ENCODE data around the gene OSM. TPM values are rescaled to one million over a fixed set of nuclear protein-coding genes. Genes with fewer than 3 reads are reported as not detected.

The OSM gene
- total RNA-seq, 1 experiment from 2014 or later: not detected

DNA sequence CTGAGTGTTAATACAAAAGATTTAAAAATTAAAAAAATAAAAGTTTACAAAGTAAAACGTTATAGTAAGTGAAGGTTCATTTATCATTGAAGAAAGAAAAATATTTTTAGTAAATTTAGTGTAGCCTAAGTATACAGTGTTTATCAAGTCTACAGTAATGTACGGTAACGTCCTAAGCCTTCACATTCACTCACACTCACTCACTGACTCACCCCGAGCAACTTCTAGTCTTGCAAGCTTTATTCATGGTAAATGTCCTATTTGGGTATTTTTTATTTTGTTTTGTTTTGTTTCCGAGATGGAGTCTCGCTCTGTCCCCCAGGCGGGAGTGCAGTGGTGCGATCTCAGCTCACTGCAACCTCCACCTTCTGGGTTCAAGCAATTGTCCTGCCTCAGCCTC is 13.9 kb upstream of the OSM start:
- POLR2A ChIA-PET: no interaction called here
- Histone ChIP-seq H3K9me3 (ENCODE audit: control insufficient read depth, insufficient read depth, low read depth, low read length) (no peaks in the 10 kb centered on the region), H3K36me3 (ENCODE audit: control insufficient read depth, insufficient read depth, low read length) (no peaks in the 10 kb centered on the region), H3K4me3 (ENCODE audit: low read depth in 2 of 2, low read length in 2 of 2) (no peak overlapping the region), H3K4me1 (ENCODE audit: control insufficient read depth, insufficient read depth, low read length) (no peaks in the 10 kb centered on the region; the same call in 1 of the 2 replicates), H3K27ac (ENCODE audit: low read length) (no peak overlapping the region), H3K27me3 (ENCODE audit: control insufficient read depth, insufficient read depth, low read length) (no peaks in the 10 kb centered on the region)
- CTCF ChIA-PET: interaction anchor here (0.5 to 0.7 kb wide), 2 partner anchors 34 to 216 kb away, joined by 3 to 5 read pairs; no protein-coding TSS in a partner anchor
- no peak for DNase-seq (ENCODE audit: low read depth, low spot score)
- in situ Hi-C loops (cut with HindIII; ENCODE audit: low pct_unique_long_range_greater_than_20kb, low sequenced_read_pairs) (no loop called here), intact Hi-C loops (cut with micrococcal nuclease; ENCODE audit: unreplicated experiment) (no loop called here)
- no TSS peak for BruUV-seq (replicated peaks)
- no peak for ATAC-seq
- TF ChIP-seq POLR2AphosphoS5 (IDR thresholded peaks at IDR 0.05; ENCODE audit: low read depth, low read length): no peak
- TF ChIP-seq, protein P1, sequence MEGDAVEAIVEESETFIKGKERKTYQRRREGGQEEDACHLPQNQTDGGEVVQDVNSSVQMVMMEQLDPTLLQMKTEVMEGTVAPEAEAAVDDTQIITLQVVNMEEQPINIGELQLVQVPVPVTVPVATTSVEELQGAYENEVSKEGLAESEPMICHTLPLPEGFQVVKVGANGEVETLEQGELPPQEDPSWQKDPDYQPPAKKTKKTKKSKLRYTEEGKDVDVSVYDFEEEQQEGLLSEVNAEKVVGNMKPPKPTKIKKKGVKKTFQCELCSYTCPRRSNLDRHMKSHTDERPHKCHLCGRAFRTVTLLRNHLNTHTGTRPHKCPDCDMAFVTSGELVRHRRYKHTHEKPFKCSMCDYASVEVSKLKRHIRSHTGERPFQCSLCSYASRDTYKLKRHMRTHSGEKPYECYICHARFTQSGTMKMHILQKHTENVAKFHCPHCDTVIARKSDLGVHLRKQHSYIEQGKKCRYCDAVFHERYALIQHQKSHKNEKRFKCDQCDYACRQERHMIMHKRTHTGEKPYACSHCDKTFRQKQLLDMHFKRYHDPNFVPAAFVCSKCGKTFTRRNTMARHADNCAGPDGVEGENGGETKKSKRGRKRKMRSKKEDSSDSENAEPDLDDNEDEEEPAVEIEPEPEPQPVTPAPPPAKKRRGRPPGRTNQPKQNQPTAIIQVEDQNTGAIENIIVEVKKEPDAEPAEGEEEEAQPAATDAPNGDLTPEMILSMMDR (IDR thresholded peaks at IDR 0.05): no peak
- TF ChIP-seq, protein P2, sequence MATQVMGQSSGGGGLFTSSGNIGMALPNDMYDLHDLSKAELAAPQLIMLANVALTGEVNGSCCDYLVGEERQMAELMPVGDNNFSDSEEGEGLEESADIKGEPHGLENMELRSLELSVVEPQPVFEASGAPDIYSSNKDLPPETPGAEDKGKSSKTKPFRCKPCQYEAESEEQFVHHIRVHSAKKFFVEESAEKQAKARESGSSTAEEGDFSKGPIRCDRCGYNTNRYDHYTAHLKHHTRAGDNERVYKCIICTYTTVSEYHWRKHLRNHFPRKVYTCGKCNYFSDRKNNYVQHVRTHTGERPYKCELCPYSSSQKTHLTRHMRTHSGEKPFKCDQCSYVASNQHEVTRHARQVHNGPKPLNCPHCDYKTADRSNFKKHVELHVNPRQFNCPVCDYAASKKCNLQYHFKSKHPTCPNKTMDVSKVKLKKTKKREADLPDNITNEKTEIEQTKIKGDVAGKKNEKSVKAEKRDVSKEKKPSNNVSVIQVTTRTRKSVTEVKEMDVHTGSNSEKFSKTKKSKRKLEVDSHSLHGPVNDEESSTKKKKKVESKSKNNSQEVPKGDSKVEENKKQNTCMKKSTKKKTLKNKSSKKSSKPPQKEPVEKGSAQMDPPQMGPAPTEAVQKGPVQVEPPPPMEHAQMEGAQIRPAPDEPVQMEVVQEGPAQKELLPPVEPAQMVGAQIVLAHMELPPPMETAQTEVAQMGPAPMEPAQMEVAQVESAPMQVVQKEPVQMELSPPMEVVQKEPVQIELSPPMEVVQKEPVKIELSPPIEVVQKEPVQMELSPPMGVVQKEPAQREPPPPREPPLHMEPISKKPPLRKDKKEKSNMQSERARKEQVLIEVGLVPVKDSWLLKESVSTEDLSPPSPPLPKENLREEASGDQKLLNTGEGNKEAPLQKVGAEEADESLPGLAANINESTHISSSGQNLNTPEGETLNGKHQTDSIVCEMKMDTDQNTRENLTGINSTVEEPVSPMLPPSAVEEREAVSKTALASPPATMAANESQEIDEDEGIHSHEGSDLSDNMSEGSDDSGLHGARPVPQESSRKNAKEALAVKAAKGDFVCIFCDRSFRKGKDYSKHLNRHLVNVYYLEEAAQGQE (IDR thresholded peaks at IDR 0.05; ENCODE audit: insufficient read depth in 1 of 2, low read depth in 2 of 2, low read length in 1 of 2): no peak
- TF ChIP-seq TCF7L2 (IDR thresholded peaks at IDR 0.05; ENCODE audit: low read depth, low read length): no peak
- no peak for TF ChIP-seq SIN3A (IDR thresholded peaks at IDR 0.05; ENCODE audit: borderline replicate concordance, insufficient read depth, low read depth, low read length)

DNA sequence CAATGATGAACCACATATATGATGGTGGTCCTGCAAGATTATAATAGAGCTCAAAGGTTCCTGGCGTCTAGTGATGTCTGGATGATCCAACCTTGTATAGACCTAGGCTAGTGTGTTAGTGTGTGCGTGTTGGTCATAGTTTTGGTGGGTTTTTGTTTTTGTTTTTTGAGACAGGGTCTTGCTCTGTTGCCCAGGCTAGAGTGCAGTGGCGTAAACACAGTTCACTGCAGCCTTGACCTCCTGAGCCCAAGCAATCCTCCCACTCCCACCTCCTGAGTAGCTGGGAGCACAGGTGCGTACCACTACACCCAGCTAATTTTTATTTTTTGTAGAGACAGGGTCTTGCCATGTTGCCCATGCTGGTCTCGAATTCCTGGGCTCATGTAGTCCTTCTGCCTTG is 13.3 kb upstream of the OSM start:
- CTCF ChIA-PET: interaction anchor here (0.5 kb wide), 1 partner anchor 217 kb away, joined by 3 read pairs; no protein-coding TSS in a partner anchor
- H3K27ac ChIP-seq (ENCODE audit: low read length): no peak overlapping the region
- H3K27me3 ChIP-seq (ENCODE audit: control insufficient read depth, insufficient read depth, low read length): no peaks in the 10 kb centered on the region
- DNase-seq (ENCODE audit: low read depth, low spot score): no peak
- H3K4me1 ChIP-seq (ENCODE audit: control insufficient read depth, insufficient read depth, low read length): no peaks in the 10 kb centered on the region; the same call in 1 of the 2 replicates
- no peak overlapping the region for H3K4me3 ChIP-seq (ENCODE audit: low read depth in 2 of 2, low read length in 2 of 2)
- no peaks in the 10 kb centered on the region for H3K36me3 ChIP-seq (ENCODE audit: control insufficient read depth, insufficient read depth, low read length)
- intact Hi-C loops (cut with micrococcal nuclease; ENCODE audit: unreplicated experiment): no loop called here
- no peaks in the 10 kb centered on the region for H3K9me3 ChIP-seq (ENCODE audit: control insufficient read depth, insufficient read depth, low read depth, low read length)
- in situ Hi-C loops (cut with HindIII; ENCODE audit: low pct_unique_long_range_greater_than_20kb, low sequenced_read_pairs): no loop called here
- no peak for TF ChIP-seq POLR2AphosphoS5 (IDR thresholded peaks at IDR 0.05; ENCODE audit: low read depth, low read length)
- no peak for TF ChIP-seq SIN3A (IDR thresholded peaks at IDR 0.05; ENCODE audit: borderline replicate concordance, insufficient read depth, low read depth, low read length)
- TF ChIP-seq, protein P1 (IDR thresholded peaks at IDR 0.05): no peak
- no peak for TF ChIP-seq TCF7L2 (IDR thresholded peaks at IDR 0.05; ENCODE audit: low read depth, low read length)
- TF ChIP-seq, protein P2 (IDR thresholded peaks at IDR 0.05; ENCODE audit: insufficient read depth in 1 of 2, low read depth in 2 of 2, low read length in 1 of 2): no peak
- POLR2A ChIA-PET: no interaction called here
- no TSS peak for BruUV-seq (replicated peaks)
- no peak for ATAC-seq
